ENCODE measurements around the gene KRT81.
A peak's percentile ranks its signal among the peaks of the same experiment; 100 is the strongest.
"Not testable (repeated sequence)": the region's sequence is repeated elsewhere in the genome, so short reads cannot be mapped to it uniquely, and the experiment has no call there.

Gene KRT81

DNA sequence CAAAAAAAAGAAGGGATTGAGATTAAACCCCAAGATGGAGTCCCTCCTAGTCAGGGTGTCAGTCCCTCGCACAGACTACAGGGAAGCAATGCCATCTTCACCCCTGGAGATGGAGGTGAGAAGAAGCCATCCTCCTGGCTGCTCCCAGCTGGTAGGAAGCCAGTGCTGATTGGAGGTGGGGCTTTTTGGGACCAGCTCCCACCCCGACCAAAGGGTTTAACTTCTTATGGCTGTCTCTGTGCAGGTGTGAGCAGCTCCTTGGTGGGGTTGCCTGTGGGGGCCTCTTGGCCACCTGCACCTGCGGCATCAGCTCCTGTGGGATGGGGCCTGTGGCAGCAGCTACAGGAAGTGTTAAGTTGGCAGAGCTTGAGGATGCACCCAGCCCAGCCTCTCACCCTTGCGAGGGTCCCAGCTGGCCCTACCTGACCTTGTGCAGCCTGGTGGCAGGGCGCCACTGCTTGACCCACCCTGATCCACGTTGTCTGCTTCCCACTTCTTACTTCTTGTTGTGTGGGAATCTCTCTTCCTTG lies 20.7 kb downstream of the KRT81 start:
- no peak for DNase-seq

GRCh38 chr12:52268212-52268611 lies 23.1 kb downstream of the KRT81 start:
- DNase-seq = no peak

- no peak for DNase-seq
Observed at GRCh38 chr12:52267699-52268098, 23.6 kb downstream of the KRT81 start.

- DNase-seq = no peak
Observed at GRCh38 chr12:52267266-52267665, 24.1 kb downstream of the KRT81 start.

- DNase-seq = no peak
Observed at GRCh38 chr12:52266514-52266913, 24.8 kb downstream of the KRT81 start.

DNA sequence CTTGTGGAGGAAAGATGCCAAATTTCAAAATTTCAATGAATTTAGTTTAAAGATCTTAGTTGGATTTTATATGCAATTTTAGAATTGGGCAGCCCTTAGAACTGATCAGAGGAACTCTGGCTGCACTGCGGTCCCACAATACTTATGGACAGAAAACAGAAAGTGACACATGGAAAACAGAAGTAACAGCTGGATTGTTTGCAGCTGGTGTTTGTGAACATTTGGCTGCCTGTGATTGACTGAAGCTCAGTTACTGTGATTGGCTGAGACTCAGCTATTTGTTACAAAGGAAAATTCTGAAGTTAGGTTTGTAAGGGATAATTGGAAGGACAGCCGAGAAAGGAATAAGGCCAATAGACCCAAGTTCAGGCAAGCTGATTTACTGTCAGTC lies 26.9 kb downstream of the KRT81 start:
- no peak for DNase-seq

GRCh38 chr12:52263761-52264434 lies 27.4 kb downstream of the KRT81 start:
- no peak for DNase-seq

DNA sequence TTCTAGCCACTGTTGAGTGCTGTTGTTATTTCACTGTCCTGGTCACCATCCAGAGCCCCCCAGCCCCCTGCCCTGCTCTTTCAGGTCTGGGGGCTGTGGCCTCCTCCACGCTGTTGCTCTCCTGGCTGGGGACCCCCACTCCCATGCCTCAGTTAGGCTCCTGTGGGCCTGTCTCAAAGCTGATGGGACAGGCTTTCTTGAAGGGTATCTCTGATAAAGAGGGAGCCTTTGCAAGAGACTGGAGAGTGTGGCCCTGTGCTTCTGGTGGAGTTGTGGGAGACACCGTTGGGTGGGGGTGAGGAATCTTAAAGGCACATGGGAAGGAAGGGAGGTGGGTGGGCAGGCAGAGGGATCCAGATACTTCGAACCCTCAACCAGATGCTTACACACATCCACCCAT lies 29.0 kb downstream of the KRT81 start:
- no peak for DNase-seq

GRCh38 chr12:52261208-52261484 lies 30.2 kb downstream of the KRT81 start:
- DNase-seq = no peak

- no peak for DNase-seq
Observed at GRCh38 chr12:52260361-52261207, 30.8 kb downstream of the KRT81 start.

DNA sequence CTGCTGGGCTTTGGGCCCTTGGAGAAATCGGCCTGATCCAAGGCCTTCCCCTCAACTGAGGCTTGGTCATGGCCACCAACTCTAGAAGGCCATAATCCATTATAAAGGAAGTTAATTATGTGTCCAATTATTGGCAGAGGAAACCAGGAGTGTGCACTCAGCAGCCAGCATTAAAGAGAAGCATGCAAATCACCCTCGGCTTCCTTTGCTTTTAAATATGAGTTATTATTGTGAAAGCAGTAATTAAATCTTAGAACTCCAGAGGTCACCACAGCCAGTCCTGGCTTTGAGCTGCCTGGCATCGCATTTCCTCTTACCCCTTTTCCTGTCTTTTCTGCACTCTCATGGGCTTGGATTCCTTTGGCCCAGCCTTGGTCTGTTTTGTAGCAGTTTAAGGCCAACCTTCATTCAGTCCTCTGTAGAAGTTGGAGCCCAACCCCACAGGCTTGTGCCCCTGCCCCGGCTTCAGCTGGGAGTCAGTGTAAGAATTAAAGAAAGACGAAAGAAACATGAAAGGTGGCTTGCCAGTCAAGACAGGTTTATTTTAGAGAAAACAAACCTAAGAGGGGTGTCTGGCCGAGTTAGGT lies 31.6 kb downstream of the KRT81 start:
- no peak for DNase-seq

- peak; percentile 72 for DNase-seq
Observed at GRCh38 chr12:52258335-52258901, 32.9 kb downstream of the KRT81 start.

DNA sequence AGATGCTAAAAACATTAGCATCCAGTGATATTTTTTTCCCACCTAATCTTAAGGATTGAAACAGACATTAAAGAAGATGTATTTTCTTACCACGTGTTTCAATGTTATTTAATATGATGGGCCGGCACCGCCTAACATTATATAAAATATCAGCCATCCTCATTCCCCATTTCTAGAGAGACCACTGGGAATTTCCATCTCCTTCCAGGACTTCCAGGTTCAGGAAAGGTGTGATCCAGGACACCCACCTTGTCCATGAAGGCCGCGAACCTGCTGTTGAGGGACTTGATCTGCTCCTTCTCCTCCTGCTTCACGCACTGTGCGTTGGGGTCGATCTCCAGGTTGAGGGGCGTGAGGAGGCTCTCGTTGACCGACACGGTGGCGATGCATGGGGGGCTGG lies 33.4 kb downstream of the KRT81 start:
- not testable (repeated sequence) for DNase-seq

- no peak for DNase-seq
Observed at GRCh38 chr12:52257074-52257551, 34.2 kb downstream of the KRT81 start.

GRCh38 chr12:52256584-52256935 lies 34.8 kb downstream of the KRT81 start:
- no peak for DNase-seq

GRCh38 chr12:52255926-52256583 lies 35.3 kb downstream of the KRT81 start:
- DNase-seq = no peak

DNA sequence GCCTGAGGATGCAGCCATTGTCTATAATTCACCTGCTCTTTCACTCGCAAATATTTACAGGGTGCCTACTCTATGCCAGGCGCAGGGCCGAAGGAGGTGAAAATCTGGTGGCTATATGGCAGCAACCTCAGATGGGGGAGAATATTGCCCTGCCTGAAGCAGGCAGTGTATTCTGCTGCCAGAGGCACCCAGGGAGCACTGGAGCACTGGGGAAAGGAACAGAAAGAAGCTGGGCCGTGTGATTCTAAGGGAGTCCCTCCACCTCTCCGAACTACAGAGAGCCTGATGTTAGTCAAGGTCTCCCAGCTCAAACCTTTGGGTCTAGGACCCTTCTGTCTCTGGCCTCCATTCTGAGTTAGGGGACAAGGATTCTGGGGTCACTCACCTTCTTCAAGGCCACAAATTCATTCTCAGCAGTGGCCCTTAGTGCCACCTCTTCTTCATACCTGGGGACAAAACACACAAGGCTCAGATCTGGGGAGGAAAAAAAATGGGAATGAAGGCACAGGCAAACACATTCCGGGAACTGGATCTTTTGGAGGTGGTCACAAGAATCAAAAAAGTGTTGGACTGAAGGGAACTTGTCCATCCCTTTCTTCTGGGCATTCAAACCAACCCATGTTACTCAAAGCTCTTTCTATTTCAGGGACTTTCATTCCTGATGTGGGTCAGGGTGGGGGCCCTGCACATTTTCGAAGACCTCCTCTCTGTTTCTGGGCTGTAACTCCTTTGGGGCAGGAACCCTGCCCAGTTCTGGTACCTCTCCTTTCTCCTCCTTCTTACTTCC lies 36.2 kb downstream of the KRT81 start:
- no peak for DNase-seq

- no peak for DNase-seq
Observed at GRCh38 chr12:52254180-52254964, 37.0 kb downstream of the KRT81 start.

GRCh38 chr12:52253391-52254179 lies 37.7 kb downstream of the KRT81 start:
- no peak for DNase-seq

DNA sequence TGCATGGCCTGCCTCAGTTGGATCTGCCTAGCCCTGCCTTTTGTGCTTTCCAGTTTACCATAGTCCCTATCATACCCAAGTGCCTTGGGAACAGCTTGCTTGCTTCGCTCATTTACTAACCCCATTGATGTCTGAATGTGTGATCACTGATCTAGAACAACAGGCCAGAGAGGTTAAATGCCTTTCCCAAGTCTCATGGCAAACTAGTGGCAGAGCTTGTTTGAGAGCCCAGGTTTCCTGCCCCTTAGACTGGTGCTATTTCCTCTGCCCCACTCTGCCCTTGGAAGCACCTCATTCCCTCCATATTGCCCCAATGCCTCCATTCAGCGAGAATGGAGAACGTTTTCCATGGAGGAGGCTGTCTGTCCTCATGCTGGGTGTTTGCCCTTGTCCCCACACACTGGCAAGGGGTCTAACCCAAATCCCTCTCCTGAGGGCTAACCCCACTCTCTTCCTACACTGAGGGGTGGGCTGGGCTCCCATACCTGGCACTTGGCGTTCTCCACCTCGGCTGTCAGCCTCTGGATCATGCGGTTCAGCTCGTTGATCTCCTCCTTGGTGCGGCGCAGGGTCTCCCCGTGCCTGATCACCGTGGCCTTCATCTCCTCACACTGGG lies 38.5 kb downstream of the KRT81 start:
- no peak for DNase-seq

Data from eye (tissue), 1 donor.